Tibial nerve (tissue), 4 donors: ENCODE data around the gene MED20. TPM values are rescaled to one million over a fixed set of nuclear protein-coding genes. Genes with fewer than 3 reads are reported as not detected.

Source experiments
- DNase-seq, 2 donors: peaks; one replicate each; pipeline ENCODE4 v3.0.0-alpha.2; 2019; ENCODE audit warnings: low spot score in 2 of 2
- H3K27ac ChIP-seq, 4 donors: fragments of 200-600 bp; sonication (generic) in 3 of 4; one replicate each; pipeline ENCODE4 v1.5.1; 2017 to 2019; ENCODE audit warnings: mild to moderate bottlenecking in 1 of 4
- H3K27me3 ChIP-seq, 2 donors: fragments of 200-600 bp; sonication (generic) in 1 of 2; one replicate each; pipeline versions ENCODE4 v1.5.1 to v1.6.0; 2017 to 2019
- H3K36me3 ChIP-seq, 3 donors: fragments of 200-600 bp; sonication (generic); one replicate each; pipeline ENCODE4 v1.5.1; 2018 to 2019
- H3K4me1 ChIP-seq, 4 donors: fragments of 200-600 bp; sonication (generic) in 3 of 4; one replicate each; pipeline ENCODE4 v1.5.1; 2017 to 2019
- H3K4me3 ChIP-seq, 4 donors: fragments of 200-600 bp; sonication (generic) in 3 of 4; one replicate each; pipeline ENCODE4 v1.5.1; 2017 to 2019; ENCODE audit warnings: mild to moderate bottlenecking in 1 of 4, moderate library complexity in 1 of 4
- H3K9me3 ChIP-seq, 4 donors: fragments of 200-600 bp; sonication (generic) in 3 of 4; one replicate each; pipeline ENCODE4 v1.5.1; 2017 to 2019
- CTCF ChIP-seq, 5 experiments: fragments of 200-600 bp in 3 of 5; fragments of 450-650 bp in 2 of 5; sonication (generic) in 3 of 5; IDR thresholded peaks; one replicate each; pipeline ENCODE4 v1.5.1; 2016 to 2019; ENCODE audit warnings: antibody characterized with exemption in 5 of 5, mild to moderate bottlenecking in 3 of 5, moderate library complexity in 2 of 5
- EP300 ChIP-seq, 2 donors: sonication (generic); formaldehyde crosslinking; IDR thresholded peaks; one replicate each; pipeline ENCODE4 v1.6.1; 2017; ENCODE audit warnings: antibody characterized with exemption in 2 of 2, mild to moderate bottlenecking in 1 of 2
- POLR2A ChIP-seq, 2 donors: fragments of 450-650 bp; IDR thresholded peaks; one replicate each; pipeline ENCODE4 v1.6.1; 2017; ENCODE audit warnings: antibody characterized with exemption in 2 of 2, mild to moderate bottlenecking in 2 of 2, moderate library complexity in 2 of 2
- WGBS, 2 donors: methylation state at CpG; one replicate each; pipeline ENCODE4 v1.1.5; 2018; 5-methylcytosine and 5-hydroxymethylcytosine counted together
- total RNA-seq, 4 donors: library from RNA; depleted of rRNA; stranded (reverse); fragments of >200 nt; gene quantifications; one replicate each; pipeline ENCODE4 v1.1.0, GENCODE V29; 2016

The MED20 gene
- total RNA-seq, 4 donors from 2014 or later = 8.0 to 15.0 (median 12.2) TPM

- no peak overlapping the region for H3K27ac ChIP-seq
- 87 to 91% methylated on average over 1 of the region's 1 CpG for WGBS, 2 donors
- peaks cover 2 to 89% (median 25%) of the 10 kb centered on the region in 3 donors for H3K36me3 ChIP-seq
- H3K4me3 ChIP-seq = no peak overlapping the region
- no peaks in the 10 kb centered on the region for H3K27me3 ChIP-seq
- DNase-seq = no peak
- no peak for TF ChIP-seq CTCF (IDR thresholded peaks at IDR 0.05)
- no peak for TF ChIP-seq EP300 (IDR thresholded peaks at IDR 0.05)
- TF ChIP-seq POLR2A (IDR thresholded peaks at IDR 0.05) = no peak
- no peaks in the 10 kb centered on the region for H3K9me3 ChIP-seq
- peaks cover 0 to under 1% (median 0%) of the 10 kb centered on the region in 4 donors for H3K4me1 ChIP-seq
Observed at GRCh38 chr6:41909727-41910126, 11.2 kb downstream of the MED20 start.

DNA sequence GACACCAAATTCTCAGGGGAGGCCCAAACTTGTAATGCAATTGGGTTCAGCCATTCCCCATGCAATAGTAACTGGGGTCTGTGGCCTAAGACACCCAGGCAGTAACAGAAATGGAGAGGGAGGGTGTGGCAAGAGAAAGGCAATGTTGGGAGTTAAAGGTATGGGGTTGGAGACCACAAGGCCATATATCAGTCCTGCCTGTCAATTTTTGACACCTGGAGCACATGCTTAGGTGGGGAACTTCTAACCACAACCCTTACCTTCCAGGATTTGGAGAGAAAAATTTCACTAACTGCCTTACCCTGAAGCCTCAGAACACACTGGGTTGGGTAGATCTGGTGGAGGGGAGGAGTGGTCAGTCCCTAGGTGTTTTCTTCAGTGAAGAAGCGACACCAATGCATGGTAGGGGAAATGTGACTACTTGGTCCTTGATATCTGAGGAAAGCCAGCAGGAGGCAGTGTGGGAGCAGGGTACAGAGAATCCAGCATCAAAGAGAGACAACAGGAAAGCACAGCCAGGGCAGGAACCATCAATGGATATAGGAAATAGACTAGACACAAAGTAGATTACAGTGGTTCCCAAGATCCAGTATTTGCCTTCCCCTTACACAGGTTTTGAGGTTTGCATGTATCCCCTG, 18.9 kb downstream of the MED20 start:
- H3K27me3 ChIP-seq = no peaks in the 10 kb centered on the region
- no peak overlapping the region for H3K27ac ChIP-seq
- 96 to 100% methylated on average over 1 of the region's 1 CpG for WGBS, 2 donors
- TF ChIP-seq EP300 (IDR thresholded peaks at IDR 0.05) (no peak), POLR2A (IDR thresholded peaks at IDR 0.05) (no peak), CTCF (IDR thresholded peaks at IDR 0.05) (no peak)
- no peaks in the 10 kb centered on the region for H3K9me3 ChIP-seq
- no peak overlapping the region for H3K4me3 ChIP-seq
- peak in 1 of 2 donors; percentile 10 for DNase-seq
- H3K36me3 ChIP-seq = peaks cover 0 to 54% (median 15%) of the 10 kb centered on the region in 3 donors
- H3K4me1 ChIP-seq = no peaks in the 10 kb centered on the region

- no peak for DNase-seq
Observed at GRCh38 chr6:41900861-41901260, 20.1 kb downstream of the MED20 start.

GRCh38 chr6:41896281-41896680, 24.7 kb downstream of the MED20 start:
- whole genome bisulfite sequencing, 2 donors = 48% methylated on average over 3 of the region's 3 CpGs
- TF ChIP-seq EP300 (IDR thresholded peaks at IDR 0.05) (no peak), POLR2A (IDR thresholded peaks at IDR 0.05) (no peak), CTCF (IDR thresholded peaks at IDR 0.05) (no peak)
- no peak for DNase-seq
- peaks cover 0 to 27% (median 17%) of the 10 kb centered on the region in 4 donors for H3K4me1 ChIP-seq
- peak overlapping the region in 3 of 4 donors; percentile 79 to 97 (median 87) for H3K4me3 ChIP-seq
- H3K27me3 ChIP-seq = no peaks in the 10 kb centered on the region
- peak overlapping the region; percentile 10 to 90 (median 82) for H3K27ac ChIP-seq
- H3K36me3 ChIP-seq = peaks cover 0 to 14% (median 0%) of the 10 kb centered on the region in 3 donors
- H3K9me3 ChIP-seq = no peaks in the 10 kb centered on the region

More at GRCh38 chr6:41900861-41901260, 20.1 kb downstream of the MED20 start:
- Histone ChIP-seq H3K27me3 (no peaks in the 10 kb centered on the region), H3K36me3 (peaks cover 0 to 42% (median 6%) of the 10 kb centered on the region in 3 donors), H3K4me3 (no peak overlapping the region), H3K27ac (no peak overlapping the region), H3K9me3 (no peaks in the 10 kb centered on the region), H3K4me1 (peaks cover 0 to 7% (median 6%) of the 10 kb centered on the region in 4 donors)
- no peak for TF ChIP-seq POLR2A (IDR thresholded peaks at IDR 0.05)
- no peak for TF ChIP-seq CTCF (IDR thresholded peaks at IDR 0.05)
- TF ChIP-seq EP300 (IDR thresholded peaks at IDR 0.05) = no peak
- WGBS, 2 donors = 66 to 80% methylated on average over 1 of the region's 1 CpG
